Amygdala (tissue), 56 donors: ENCODE results near the gene SART1.
"Not testable (repeated sequence)": the region's sequence is repeated elsewhere in the genome, so short reads cannot be mapped to it uniquely, and the experiment has no call there.

Source experiments
- DNase-seq, 56 donors: peaks; one replicate each; lab custom pipeline; 2025; lab: John Stamatoyannopoulos, UW

SART1 gene

DNA sequence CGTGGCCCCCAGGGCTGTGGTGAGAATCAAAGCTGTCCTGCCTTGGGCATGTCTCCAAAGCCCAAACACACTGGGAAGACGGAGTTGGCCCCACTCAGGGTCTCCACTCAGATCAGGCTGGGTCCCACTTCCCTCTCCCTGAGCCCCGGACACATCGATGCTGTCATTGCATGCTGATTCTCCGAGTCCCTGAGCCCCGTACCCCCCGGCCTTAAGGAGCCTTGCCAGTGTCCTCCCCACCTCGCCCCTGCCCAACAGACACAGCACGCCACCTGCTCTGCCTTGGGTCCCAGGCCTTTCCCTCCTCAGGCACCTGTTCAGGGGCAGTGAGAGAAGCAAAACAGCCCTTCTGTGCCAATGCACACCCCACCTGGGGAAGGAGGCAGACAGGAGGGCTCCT is 25.8 kb downstream of the SART1 start:
- no peak for DNase-seq

DNA sequence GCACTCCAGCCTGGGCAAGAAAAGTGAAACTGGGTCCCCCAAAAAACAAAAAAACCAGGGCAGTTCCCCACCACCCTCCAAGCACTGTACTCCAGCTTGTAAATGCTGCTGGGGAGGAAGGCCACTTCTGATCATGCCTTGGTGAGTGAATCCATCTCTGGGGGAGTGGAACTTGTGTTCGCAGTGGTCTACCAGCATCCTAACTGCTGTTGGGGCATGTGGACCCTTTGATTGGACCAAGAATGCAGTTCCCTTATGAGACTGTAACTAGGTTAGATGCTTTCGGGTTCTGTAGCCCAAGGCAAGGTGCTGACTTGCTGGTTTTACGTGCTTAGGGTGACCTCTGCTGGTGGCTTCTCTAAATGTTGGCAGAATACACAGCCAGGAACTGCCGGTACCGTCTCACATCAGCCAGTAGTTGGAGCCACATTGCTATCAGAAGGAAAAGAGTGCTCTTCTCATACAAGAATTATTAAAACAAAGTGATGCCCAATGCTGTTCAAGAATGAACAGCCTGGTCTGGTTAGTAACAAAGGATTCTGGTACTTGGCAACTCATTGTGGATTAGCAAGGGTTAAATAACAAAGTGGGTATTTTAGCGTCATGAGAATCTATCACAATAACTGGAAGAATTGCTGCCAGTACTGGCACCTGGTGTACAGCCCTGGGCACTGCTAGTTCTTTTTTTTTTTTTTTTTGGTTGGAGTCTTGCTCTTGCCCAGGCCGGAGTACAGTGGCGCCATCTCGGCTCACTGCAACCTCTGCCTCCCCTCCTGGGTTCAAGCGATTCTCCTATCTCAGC is 27.5 kb downstream of the SART1 start:
- DNase-seq, result peak; percentile 9 to 98 (median 78)

GRCh38 chr11:65992056-65992455 is 30.5 kb downstream of the SART1 start:
- no peak for DNase-seq

DNA sequence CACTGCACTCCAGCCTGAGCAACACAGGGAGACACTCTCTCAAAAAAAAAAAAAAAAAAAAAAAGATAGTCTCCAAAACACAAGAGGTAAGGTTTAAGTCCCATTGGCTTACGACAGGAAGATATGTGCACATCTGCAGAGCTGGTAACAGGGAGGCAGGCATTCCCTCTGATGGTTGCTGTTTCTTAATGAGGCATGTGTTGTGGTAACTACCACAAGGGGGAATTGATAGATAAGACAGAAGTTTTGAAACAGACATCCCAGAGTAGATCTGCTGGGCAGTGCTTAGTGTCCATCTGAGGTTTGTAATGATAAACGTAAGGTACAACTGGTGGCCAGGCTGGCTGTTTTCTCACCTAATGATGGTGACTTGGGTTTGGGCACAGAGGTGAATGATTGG is 35.8 kb downstream of the SART1 start:
- DNase-seq, result no peak

GRCh38 chr11:66001942-66002647 is 40.6 kb downstream of the SART1 start, which contains the start of the genes BANF1 and EIF1AD:
Gene BANF1, plus strand, starts transcription at chr11:66002503. Its CDS starts 748 bp downstream, at chr11:66003251.
Gene EIF1AD, minus strand, starts transcription at chr11:66002157. Its CDS starts 1,768 bp downstream, at chr11:66000389.
- DNase-seq, result peak; percentile 46 to 100 (median 97)

- DNase-seq, result peak in 15 of 56 donors; percentile 16 to 85 (median 61)
Observed at GRCh38 chr11:66002648-66003225, 41.2 kb downstream of the SART1 start.

- DNase-seq, result no peak
Observed at GRCh38 chr11:66003291-66003690, 41.8 kb downstream of the SART1 start.

DNA sequence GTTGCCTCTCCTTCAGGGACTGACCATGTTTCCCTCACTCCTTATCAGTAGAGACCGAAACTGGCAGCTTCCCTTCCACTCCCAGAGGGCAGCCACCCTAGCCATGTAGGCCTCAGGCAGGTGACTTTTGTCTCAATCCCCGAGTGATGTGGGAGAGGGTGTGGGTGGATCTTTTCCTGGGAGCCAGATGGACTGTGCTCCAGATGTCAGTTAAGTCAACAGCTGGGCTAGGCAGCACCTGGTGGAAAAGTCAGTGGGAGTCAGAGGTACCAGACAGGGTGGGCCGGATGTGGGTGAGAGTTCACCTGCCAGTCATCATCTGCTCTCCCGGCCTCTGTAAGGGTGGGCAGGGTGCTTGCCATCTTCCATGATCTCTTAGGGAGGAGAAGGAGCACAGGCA is 42.7 kb downstream of the SART1 start:
- DNase-seq, result no peak

DNA sequence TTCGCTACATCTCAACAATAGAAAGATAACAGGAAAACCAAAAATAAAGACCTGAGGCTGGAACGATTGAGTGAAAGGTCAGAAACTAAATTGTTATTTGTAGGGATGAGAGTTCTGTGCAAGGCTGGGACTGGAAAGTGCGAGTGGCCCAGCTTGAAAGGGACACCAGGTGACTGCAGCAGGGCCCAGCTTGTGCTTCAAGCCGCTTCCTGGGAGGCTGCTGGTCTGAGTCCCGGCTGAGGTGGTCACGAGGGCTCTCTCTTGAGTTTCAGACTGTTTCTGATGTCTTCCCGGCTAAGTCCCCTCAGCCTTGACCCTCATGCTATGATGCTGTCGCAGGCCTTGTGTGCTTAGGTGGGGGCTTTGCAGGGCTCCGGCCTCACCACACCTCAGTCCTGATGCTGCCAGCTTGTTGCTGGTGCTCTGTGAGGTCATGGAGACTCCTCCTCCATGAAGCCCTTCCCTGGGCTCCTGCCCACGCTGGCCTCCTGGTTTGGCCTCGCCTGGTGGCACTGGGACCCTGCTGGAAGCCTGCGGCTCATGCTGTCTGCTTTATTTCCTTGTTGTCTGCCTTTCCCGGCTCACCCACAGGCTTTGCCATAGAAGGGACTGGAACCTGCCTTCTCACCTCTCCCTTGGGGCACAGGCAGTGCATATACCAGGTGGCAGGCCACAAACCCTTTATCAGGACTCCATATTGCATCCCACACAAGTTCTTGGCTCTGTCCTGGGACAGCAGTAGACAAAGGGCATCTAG is 44.8 kb downstream of the SART1 start:
- no peak for DNase-seq

DNA sequence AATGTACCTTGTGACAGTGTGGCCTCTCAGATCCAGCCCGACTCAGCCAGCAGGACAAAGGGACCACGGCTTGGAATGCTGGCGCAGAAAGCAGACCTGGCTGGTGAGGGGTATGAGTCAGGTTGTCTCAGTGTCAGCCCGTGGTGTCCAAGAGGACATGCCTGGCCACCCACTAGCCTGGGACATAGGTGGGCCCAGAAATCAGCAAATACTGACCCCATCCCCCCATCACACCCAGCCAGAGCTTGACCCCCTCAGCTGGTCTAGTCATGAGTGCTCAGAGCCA is 45.3 kb downstream of the SART1 start:
- DNase-seq, result no peak

DNA sequence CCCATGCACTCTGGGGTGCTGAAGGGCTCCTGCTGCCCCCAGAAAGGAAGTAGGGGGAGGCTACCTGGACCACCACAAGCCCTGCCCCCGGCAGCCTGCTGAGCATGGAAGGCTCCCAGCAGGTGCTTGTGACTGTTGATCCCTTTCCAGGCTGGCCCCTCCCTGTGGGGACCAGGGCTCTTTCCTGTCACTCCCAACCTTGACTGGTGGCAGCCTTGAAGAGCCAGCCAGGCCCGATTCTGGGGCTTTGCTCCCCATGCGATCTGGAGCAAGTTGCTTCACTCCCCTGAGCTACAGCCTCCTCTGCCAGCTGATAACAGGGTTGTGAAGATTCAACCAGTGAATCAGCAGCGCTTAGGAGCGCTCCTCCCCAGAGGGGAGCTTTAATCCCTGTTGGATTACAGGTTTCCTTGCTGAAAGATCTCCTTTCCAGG is 45.7 kb downstream of the SART1 start:
- DNase-seq, result no peak

- no peak for DNase-seq
Observed at GRCh38 chr11:66008095-66008467, 46.5 kb downstream of the SART1 start.

- no peak for DNase-seq
Observed at GRCh38 chr11:66008468-66009101, 47.1 kb downstream of the SART1 start.

- DNase-seq, result not testable (repeated sequence)
Observed at GRCh38 chr11:66010036-66010435, 48.5 kb downstream of the SART1 start.

- DNase-seq, result no peak
Observed at GRCh38 chr11:66011239-66011784, 49.8 kb downstream of the SART1 start.

DNA sequence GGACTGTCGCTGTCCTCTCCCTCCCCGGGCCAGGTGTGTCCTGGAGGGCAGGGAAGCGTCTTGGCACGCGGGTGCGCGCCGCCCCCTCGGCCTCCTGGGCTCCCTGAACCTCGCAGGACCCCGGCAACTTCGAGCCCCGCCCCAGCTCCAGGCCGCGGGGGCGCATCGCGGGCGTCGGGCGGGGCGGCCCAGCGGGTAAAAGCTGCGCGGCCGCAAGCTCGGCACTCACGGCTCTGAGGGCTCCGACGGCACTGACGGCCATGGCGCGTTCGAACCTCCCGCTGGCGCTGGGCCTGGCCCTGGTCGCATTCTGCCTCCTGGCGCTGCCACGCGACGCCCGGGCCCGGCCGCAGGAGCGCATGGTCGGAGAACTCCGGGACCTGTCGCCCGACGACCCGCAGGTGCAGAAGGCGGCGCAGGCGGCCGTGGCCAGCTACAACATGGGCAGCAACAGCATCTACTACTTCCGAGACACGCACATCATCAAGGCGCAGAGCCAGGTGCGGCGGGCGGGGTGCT is 50.3 kb downstream of the SART1 start, which contains the start of gene CST6:
Gene CST6, plus strand, starts transcription at position 224 of the 519 bp plus-strand sequence. Its CDS starts 37 bp downstream, at position 261.
- no peak for DNase-seq

GRCh38 chr11:66012371-66012945 is 50.9 kb downstream of the SART1 start:
- DNase-seq, result no peak

GRCh38 chr11:66012946-66013761 is 51.6 kb downstream of the SART1 start:
- peak in 2 of 56 donors; percentile 4 to 6 for DNase-seq

GRCh38 chr11:66013762-66014100 is 52.2 kb downstream of the SART1 start:
- no peak for DNase-seq
